Fibroblast of the aortic adventitia (primary cell): ENCODE data around the gene SLC12A1. TPM values are rescaled to one million over a fixed set of nuclear protein-coding genes. Genes with fewer than 3 reads are reported as not detected.

Source experiments
- DNase-seq: peaks from one replicate; pipeline ENCODE4 v3.0.0-alpha.2; 2010; ENCODE audit warnings: low read depth
- H3K4me3 ChIP-seq: 2 replicates; pipeline ENCODE4 v1.5.1; 2011; ENCODE audit warnings: low read depth, mild to moderate bottlenecking, control low read depth, low read length, moderate library complexity
- CTCF ChIP-seq: IDR thresholded peaks from 2 replicates; pipeline ENCODE4 v1.5.1; 2011; ENCODE audit warnings: mild to moderate bottlenecking, low read length, control low read depth, inconsistent platforms; ENCODE audit not compliant: insufficient read depth
- total RNA-seq: library from RNA; depleted of rRNA; stranded (reverse); fragments of >200 nt; gene quantifications from 2 replicates; pipeline ENCODE4 v1.2.3, GENCODE V29; 2012; ENCODE audit warnings: low replicate concordance

The SLC12A1 gene
- total RNA-seq, 1 donor, result under 0.01 TPM

DNA sequence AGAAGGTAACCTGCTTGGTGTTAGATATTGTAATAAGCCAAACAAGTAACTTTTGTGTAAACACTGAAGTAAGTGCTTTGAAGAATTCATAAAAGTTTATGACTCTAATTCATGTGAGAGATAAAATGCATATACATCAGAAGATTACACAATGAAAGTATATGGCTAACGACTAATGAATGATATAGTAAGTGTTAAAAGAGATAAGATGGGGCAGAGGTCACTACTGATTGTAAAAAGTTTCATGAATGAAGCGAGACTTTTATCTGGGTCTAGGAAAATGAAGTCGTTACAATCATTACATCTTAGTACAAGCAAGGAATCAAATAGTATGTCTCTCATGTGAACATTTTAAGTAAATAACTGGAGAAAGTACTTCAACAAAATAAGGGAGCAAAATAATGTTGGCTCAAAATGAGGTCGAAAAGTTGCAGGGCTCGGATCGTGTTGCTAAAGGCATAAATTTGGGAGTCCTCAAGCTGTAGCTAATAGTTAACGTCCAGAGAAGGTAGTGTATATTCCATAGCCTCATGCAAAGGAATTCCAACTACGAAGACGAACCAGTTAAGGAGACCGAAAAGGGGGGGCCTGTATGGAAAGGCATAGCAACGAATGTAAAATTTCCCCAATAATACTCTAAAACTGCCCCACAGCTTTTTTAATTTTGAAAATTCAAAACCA, 124.1 kb downstream of the SLC12A1 start:
- TF ChIP-seq CTCF, result no peak
- peak overlapping the region; percentile 87 for H3K4me3 ChIP-seq
- peak; percentile 21 for DNase-seq

DNA sequence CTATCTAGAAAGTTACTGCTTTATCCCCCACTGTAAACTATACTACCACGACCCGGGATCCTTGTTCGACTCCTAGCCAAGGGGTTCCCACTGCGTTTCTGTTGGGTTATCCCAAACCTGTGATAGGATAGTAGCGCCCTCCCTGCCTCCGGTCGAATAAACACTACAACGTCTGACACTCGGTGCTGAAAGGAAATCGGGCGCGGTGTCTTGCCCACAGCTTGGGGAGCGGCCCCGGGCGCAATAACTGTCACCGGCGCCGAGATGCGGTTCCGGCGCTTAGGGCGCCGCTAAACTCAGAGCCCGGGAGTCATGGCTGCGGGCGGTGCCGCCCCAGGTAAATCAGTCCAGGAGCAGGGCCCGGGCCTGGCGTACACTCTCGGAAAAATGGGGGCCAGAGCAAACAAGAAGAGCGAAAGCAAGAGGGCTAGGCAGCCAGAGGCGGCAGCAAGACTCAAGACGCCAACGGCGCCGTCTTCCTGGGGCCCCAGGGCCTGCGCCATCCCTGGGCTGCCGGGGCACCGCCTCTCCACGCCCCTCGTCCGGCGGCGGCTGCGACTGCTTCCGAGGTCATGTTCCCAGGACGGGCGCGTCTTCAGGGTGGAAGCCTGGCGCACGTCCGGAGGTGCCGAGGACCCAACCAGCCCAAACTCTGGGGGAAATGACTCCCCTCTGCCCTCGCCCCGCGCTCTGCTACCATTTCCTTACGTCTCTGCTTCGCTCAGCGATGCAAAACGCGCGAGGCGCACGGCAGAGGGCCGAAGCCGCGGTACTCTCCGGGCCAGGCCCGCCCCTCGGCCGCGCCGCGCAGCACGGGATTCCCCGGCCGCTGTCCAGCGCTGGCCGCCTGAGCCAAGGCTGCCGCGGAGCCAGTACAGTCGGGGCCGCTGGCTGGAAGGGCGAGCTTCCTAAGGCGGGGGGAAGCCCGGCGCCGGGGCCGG, 125.0 kb downstream of the SLC12A1 start, which contains the start of gene DUT:
Gene DUT (plus strand): TSS at position 575 of the 941 bp plus-strand sequence. CDS start 87 bp downstream, at position 662.
- DNase-seq, result peak; percentile 76
- TF ChIP-seq CTCF, result no peak
- peak within 1 kb of the TSS; percentile 87 for H3K4me3 ChIP-seq

DNA sequence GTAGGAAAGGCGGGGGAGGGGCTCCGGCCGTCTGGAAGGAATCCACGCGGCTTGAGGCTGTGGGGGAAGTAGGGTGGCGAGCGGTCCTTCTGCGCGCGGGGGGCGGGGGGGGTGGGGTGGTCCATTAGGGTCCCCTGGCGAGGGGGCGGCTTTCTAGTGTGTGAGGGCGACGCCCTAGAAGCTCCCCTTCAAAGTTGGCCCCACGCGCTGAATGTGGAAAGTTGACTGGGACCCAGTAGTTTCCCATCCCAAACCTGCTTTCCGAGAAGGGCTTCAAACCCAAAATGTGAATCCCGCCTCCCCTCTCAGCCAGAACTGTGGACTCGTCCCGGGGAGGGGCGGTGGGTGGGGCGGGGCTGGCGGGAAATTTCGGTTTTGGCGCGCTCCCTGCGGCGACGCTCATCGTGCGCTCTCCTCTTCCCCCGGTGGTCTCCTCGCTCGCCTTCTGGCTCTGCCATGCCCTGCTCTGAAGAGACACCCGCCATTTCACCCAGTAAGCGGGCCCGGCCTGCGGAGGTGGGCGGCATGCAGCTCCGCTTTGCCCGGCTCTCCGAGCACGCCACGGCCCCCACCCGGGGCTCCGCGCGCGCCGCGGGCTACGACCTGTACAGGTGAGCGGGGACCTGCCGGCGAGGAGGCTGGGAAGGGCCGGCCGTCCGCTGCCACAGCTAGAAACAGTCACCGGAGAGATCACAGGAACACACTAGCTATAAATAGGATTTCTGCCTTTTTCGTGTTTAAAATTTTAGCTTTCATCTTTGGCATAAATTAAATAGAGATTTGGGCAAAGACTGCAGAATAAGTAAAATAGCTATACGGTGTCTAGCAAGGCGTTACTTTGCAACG, 125.9 kb downstream of the SLC12A1 start:
- DNase-seq, result peak; percentile 70

GRCh38 chr15:48332642-48333034, 126.5 kb downstream of the SLC12A1 start:
- H3K4me3 ChIP-seq, result peak overlapping the region; percentile 87
- no peak for DNase-seq
- TF ChIP-seq CTCF, result no peak

More for the DNA sequence above, 125.9 kb downstream of the SLC12A1 start:
- no peak for TF ChIP-seq CTCF
- H3K4me3 ChIP-seq, result peak overlapping the region; percentile 87

GRCh38 chr15:48333540-48333939, 127.4 kb downstream of the SLC12A1 start:
- H3K4me3 ChIP-seq, result no peak overlapping the region
- no peak for TF ChIP-seq CTCF
- no peak for DNase-seq

DNA sequence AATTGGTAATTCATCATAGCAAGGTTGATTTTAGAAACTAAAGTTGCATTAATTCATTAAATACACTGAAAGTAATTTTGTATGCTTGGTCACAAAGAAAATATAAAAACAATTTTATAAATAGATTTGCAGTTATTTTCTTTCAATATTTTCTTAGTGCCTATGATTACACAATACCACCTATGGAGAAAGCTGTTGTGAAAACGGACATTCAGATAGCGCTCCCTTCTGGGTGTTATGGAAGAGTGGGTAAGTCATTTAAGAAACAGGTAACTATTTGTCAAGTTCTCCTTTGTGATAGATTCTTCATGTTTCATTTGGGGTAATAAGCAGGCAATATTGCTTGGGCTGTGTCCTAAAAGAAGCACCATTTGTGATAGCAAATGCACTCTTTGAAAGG, 128.2 kb downstream of the SLC12A1 start:
- no peak for TF ChIP-seq CTCF
- no peak for DNase-seq
- H3K4me3 ChIP-seq, result no peak overlapping the region
